NCI-H446 (cell line): Measurements from ENCODE around the gene DNAH7.
"Not testable (repeated sequence)": the region's sequence is repeated elsewhere in the genome, so short reads cannot be mapped to it uniquely, and the experiment has no call there.

Source experiments
- DNase-seq, 2 experiments: peaks; one replicate each; lab custom pipeline; 2025; lab: John Stamatoyannopoulos, UW

Gene DNAH7

DNA sequence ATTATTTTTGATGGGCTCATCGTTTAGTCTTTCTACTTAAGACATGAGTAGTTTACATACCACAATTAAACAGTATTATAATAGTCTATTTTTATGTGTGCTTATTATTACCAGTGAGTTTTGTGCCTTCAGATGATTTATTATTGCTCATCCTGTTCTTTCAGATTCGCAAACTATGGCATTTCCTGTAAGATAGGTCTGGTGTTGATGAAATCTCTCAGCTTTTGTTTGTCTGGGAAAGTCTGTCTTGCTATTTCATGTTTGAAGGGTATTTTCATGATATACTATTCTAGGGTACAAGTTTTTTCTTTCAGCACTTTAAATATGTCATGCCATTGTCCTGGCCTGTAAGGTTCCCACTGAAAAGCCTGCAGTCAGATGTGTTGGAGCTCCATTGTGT, 101.3 kb downstream of the DNAH7 start:
- no peak for DNase-seq

DNA sequence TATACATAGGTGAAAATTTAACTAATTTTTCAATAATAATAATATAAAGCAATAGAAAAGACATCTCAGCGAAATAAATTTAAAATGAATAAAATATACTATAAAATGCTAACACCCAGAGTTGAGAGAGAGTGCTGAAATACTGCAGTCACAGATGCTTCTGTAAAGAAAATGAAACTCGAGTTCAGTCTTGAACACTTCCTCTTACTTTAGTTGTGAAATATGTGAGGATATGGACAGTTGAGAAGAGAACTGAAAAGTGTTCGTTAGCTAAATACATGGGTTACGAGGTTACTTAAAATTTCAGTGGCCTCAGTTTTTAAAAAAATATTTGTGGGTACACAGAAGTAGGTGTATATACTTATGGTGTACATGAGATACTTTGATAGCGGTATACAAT, 106.8 kb downstream of the DNAH7 start:
- no peak for DNase-seq

DNA sequence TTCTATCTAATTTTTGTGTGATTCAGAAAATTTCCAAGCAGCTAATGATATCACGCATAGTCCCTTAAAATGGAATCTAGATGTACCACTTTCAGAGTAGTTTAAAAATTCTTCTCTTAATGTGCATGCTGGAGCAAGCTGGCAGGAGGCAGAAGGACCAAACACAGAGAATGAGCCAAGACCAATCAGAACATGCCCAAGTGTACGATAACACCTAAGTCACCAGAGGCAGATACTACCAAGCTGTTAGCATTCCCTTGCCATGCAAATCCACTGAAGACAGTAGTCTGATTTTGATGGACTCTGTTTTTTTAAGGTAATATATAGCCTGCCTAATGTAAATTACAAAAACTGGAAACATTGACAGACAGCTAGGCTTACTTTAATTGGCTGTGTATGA, 109.3 kb downstream of the DNAH7 start:
- DNase-seq = no peak

DNA sequence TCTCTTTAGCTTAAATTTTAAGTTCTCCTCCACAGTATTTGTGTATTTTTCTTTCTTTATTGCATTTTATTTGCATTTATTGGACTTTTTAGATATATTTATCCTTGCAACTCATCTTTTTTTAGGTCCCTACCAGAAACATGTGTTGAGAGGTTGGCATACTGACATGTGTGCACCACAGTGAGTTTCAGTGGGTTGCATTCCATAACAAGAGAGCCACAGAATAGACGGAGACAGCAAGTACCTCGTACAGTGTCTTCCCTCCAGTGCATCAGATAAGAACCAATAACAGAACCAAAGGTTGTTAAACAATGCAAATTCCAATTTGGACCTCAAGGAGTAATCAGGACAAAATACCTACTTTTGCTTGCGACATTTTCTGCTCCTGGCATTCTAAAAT, 111.9 kb downstream of the DNAH7 start:
- DNase-seq = no peak

DNA sequence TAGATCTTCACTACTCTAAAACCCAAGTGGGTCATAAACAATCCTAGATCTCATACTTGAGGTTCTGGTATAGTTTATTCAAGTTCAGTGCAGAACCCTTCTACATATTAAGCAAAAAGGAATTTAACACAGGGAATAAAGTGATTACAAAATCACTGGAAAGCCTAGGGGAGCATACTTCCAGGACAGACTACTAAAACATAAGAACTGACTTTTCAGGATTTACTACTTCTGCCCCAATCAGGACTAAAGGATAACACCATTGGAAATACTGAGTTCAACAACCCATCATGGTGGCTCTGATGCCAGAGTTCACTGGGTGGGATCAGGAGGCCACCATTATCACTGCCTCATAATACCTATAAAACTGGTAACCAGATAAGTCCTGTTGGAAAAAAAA, 123.6 kb downstream of the DNAH7 start:
- DNase-seq = no peak

DNA sequence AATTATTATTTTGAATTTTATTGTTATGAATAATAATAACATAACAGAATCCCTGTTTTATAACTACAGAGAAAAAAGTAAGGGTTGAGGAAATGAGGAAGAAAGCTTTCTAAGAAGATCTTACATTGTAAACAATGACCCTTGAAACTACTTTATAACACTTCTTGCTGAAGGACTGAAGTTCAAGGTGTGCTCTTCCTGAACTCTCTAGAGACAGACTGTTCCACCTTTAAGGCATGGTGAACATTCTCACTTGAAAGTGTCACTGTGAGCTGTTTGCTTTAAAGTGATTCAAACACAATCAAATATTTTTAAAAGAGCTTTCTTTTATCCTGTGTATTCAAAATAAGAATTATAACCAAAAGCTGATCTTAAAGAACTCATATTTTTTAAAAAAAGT, 131.5 kb downstream of the DNAH7 start:
- DNase-seq = no peak

DNA sequence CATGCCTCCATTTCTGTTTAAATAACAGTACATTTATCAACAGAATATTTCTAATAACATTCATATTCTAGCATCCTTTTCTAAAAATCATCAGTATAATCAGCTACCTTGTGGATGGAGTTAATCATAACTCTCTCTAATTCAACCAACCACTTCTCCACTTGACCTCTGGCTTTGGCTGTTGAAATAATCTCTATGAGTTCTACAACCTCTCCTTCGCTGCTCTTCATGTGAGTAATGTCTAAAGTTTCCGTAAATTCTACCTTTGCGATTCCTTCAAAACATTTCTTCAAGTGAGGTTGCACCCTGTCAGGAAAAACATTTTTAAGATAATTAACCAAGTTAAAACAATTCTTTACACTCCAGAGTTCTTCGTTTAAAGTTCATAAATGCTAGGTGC, 134.2 kb downstream of the DNAH7 start:
- no peak for DNase-seq

DNA sequence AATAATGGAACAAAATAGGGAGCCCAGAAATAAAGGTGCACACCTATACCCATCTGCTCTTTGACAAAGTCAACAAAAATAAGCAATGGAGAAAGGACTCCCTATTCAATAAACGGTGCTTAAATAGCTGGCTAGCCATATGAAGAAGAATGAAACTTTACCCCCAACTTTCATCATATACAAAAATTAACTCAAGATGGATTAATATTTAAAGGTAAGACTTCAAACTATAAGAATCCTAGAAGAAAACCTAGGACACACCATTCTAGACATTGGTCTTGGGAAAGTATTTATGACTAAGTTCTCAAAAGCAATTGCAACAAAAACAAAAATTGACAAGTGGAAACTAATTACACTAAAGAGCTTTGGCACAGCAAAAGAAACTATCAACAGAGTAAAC, 139.1 kb downstream of the DNAH7 start:
- no peak for DNase-seq

DNA sequence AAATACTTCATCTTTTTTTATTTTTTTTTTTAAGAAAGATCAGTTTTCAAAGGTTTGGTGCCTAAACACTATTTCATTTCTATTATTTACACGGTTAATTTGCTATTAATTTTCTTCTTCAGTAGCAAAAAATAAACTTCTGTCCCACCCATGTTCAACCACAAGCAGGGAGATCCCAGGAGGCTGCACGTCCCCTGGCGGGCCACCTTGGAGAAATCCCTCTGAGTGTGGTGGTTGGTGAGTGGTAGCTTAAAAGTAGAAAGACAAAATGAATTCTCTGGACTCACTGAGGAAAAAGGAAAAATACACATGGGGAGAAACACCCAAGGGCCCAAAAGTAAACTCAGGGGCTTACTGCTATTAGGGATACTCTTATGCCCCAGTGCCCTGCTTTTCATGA, 143.5 kb downstream of the DNAH7 start:
- no peak for DNase-seq

DNA sequence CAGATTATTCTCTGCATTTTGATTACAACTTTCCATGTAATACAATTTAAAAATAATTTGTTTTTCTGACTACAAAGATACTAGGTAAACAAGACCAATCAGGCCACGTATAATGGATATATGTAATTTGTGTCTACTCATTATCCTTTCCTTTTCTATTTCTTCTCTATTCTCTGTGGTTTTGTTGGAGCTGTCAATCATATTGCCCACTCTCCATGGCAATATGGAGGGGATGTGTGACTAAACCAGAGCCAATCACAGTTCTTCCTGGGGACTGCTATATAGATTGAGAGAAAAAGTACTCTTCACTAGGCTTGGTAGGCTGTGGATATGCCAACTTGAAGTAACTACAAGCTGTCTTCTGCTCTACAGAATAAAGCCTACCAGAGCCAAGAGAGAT, 144.7 kb downstream of the DNAH7 start:
- no peak for DNase-seq

DNA sequence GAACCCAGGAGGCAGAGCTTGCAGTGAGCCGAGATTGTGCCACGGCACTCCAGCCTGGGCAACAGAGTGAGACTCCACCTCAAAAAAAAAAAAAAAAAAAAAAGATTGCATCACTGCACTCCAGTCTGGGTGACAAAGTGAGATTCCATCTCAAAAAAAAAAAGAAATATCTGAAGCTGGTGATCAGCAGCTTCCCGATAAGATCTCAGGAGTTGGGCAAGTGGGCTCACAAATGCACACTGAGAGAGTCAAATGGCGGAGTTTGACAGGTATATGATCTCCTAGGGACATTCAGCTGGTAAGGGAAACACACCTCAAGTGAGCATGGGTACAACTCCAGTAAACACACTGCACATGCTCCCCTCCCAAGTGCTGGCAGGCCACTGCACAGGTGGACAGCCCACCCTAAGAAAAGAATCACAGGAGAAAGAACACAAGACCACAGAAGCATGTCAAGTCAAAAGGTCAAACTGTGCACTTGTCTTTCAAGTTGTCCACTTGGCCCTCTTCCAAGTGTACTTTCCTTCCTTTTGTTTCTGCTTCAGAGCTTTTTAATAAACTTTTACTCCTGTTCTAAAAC, 151.5 kb downstream of the DNAH7 start:
- DNase-seq = not testable (repeated sequence)

DNA sequence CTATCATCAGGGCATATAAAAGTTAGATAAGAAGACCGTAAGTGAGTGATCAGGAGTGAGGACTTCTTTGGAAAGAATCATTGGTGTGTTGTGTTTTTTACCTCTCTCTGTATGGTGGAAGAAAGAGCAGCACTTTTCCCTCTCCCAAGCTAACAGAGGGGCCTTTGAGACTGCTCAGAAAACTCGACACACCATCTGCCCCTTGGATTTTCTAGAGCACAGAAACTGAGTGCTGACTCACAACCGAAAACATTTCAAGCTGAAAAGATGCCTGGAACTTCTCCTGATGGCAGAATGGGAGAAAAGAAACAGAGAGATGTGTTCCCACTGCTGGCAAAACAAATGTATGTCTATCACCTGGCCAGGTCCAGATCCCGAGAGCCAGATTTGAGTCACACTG, 156.6 kb downstream of the DNAH7 start:
- peak in 1 of 2 experiments; percentile 55 for DNase-seq

DNA sequence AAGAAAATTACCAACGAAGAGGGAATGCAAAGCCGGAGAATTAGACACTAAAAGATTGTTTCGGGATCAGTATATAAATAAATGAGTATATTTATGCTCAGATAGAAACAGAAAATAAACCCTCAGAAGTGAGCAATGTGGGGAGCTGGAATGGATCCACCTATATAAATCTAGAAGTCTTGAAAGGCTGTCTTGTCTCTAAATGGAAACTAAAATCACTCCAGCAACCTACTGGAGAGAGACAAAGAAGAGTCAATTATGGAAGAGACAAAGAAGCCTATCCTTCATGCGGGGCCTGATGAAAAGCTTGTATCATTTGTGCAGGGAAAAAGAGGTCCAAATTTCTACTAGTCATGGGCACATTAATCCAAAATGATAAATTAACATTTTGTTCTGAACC, 158.1 kb downstream of the DNAH7 start:
- DNase-seq = no peak

DNA sequence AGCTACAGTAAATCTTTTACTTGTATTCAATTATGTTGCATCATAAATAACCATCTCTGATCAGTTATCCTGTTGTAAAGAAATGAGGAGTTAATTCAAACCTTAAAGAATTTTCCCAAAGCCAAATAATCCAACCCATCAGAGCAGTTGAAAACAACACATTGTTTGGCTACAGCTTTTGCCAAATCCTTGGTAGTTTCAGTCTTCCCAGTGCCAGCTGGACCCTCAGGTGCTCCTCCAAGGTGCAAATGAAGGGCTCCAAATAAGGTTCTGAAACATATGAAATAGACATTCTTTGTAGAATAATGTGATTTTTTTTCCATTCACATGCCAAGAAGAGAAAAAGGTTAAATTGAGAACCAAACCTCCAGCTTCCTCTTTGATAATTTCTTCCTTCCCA, 158.7 kb downstream of the DNAH7 start:
- peak in 1 of 2 experiments; percentile 11 for DNase-seq

DNA sequence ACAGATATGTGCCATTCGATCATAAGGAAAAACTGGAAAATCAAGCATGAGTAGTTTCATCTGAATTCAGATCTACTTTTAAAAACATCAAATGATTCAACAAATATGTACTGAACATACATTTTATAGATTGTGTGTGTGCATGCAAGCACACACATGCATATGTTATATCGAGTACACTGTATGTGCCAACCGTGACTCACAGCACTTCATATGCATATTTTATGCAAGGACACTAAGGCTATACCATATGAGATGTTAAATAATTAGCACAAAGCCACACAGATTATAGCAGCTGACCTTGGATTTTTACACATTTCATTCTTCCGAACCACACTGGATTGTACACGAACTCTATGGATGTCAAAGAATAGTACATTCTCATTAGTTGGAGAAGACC, 161.2 kb downstream of the DNAH7 start:
- DNase-seq = no peak

DNA sequence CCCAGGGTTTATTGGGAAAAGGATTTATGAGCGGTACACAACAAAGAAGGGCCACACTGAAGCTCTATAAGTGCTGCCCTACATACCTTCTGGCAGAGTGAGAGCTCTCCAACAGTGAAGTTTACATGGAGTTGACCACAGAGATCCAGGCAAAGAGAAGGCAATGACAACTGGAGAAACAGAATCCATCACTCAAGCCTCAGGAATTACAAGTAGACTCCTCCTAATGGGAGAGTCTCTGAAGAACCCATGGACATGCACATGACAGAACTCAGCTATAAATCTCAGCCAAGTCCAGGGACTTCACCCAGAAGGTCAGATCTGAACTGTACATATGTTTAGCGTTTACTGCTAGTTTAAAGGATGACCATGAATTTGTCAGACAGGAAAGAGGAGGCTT, 164.7 kb downstream of the DNAH7 start:
- DNase-seq = no peak

DNA sequence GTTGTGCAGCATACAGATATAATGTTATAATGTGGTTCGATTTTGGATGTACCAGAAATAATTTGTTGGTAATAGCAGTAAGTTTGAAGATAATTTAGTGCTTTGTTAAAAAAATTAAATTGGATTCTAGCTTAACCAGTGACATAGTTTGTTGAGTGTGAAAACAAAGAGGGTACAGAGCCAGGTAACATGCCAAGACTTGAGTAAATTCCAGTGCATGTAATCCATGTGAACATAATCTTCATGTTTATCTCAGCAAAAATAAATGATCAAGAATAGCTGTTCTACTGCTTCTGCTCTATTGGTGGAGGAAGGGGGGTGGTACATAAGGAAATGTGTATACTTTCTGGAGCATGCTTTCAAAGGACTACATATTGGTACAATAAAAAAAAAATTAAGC, 165.8 kb downstream of the DNAH7 start:
- DNase-seq = no peak

DNA sequence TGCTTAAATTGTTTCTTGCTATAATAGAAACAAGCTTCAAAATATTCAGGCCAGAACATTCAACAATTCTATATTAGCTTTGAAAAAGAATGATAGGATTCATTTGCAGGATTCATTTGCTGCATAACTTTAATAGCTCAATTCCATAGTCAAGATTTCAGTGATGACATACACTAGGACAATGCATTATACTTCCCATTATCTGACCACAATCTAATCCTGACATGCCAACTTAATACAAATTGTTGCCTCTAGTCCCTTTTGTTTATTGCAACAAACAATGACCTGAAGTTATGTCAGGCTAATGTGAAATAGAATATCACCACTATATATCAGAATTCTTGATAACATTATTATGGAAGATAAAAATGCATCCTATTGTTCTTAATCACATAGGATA, 169.4 kb downstream of the DNAH7 start:
- DNase-seq = no peak

DNA sequence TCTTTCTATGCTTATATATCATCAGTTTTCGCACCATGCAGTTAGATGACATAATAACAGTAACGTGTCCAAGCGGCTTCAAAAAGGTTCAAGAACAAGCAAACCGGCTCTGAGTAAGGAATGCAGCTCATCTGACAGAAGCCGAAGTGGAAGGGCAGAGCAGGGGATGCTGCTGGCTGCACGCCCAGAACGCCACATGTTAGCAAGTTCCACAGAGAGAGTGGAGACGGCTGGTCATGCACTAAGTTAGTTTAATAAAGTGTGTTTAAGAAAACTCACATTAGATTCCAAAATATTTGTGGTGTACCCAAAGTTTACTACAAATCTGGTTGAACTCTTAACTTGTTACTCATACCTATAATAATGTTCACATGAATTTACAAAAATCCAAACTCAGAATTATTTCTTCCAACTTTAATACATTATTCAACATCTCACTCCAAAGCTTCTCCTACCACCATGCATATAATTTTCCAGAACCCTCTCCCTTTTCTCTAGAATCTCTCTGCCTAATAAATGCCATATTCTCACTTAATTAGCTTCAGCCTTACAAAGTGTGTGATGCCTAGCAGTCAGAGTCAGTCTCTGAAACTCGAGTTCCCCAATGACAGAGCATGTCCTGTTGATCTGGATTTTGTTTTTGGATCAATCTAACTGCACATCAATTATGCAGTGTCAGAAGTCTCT, 170.0 kb downstream of the DNAH7 start:
- DNase-seq = peak; percentile 92 to 93

DNA sequence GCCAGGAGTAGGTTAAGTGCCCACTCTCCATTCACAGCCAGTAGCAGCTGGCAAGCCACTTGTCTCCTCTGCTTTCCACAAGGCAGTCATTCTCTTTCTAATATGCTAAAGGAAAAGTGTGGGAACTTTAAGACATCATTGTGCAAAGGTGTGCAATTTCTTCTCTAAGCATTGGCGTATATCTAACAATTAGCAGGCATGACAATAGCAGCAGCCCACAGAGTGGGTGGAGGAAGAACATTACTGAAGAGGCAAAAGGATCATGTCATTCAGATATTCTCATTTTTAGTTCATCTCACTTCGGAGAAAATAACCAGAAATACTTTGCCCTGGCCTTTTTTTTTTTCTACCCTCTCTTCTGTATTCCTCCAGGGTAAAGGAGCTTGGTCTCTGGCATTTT, 177.6 kb downstream of the DNAH7 start:
- no peak for DNase-seq

DNA sequence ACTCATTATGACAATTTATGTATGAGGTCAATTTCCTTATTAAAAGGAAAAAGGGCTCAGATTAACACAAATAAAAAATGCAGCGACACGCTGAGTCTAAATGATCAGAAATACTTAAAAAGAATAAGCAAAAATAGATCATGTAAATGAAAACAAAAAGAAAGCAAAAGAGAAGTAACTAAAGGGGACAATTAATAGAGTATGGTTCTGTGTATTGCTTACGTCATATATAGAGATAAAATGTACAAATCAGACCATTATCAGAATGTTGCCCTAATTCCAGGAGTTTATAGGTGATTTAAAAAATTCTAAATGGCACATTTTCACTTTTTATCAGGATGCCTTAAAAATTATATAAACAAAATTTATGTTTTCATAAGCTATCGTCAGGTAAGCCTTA, 189.5 kb downstream of the DNAH7 start:
- no peak for DNase-seq

DNA sequence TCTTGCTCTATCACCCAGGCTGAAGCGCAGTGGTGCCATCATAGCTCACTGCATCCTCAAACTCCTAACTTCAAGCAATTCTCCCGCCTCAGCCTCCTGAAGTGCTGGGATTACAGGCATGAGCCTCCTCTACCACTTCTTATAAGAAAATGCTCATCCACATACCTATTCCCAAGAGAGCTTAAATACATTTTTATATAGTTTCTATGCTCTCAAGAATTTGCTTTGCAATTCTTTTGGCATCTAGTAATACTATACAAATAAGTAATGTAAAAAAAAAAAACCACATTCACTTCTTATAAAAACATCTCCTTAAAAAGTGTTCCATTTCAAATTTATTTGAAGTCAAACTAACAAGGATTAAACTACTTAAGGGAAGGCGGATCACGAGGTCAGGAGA, 197.3 kb downstream of the DNAH7 start:
- no peak for DNase-seq

DNA sequence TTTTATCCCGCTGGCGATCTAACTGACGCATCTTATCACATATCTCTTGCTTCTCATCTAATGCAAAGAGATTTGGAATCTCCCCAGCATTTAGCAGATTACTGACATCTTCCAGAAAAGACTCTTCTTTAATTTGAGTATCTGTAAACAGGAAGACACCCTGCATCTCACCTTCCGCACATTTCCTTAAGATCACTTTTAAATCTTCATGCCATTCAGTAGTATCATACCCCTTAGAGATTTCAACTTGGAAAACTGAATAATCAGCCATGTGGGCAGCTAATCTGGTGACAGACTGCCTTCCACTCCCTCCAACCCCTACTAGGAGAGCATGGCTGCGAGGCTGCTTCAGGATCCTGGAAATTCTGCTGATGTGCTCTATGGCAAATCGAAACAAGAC, 204.3 kb downstream of the DNAH7 start:
- DNase-seq = no peak

DNA sequence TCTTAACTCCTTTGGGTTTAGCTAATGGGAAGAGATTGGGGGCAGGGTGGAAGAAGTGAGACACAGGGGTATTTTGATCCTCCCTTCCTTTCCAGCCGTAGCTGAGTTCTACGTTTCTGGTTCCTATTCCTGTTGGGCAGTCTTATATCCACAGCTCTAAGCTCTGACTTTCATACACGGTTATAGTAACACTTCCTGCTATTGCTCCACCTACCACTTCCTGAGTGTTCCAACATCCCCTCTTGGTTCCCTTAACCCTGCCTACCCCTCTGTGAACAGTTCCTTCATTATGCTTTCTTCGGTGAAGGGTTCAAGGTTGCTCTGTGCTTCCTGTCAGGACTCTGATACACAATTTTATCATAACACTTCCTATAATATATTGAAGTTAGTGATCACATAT, 205.1 kb downstream of the DNAH7 start:
- DNase-seq = no peak
